ENCODE measurements around the gene KCNF1. TPM values are rescaled to one million over a fixed set of nuclear protein-coding genes. Genes with fewer than 3 reads are reported as not detected.

Gene KCNF1
- total and polyA plus RNA-seq, 2 experiments from 2014 or later: 0.67 to 0.87 TPM

DNA sequence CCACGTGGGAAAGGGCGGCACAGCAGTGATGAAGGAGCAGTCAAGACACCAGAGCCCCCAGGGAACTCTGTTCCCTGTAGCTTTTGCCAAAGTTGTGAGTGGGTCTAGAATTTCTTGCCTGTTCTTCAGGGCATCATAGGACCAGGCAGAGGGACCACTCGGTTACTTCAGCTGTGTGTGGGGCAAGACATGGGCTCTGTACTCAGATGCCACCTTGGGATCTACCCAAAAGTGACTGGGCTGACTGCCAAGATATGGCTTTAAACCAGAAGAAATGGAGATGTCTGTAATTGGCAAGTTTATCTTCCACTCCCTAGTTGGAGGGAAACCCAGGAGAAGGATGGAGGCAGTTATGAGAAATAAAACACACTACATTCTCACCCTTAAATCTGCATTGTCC is 29.6 kb downstream of the KCNF1 start:
- no peaks in the 10 kb centered on the region for H3K36me3 ChIP-seq (replicated peaks; ENCODE audit: insufficient read depth, low read depth)
- no peaks in the 10 kb centered on the region for H3K79me2 ChIP-seq
- no peak overlapping the region for H3K4me2 ChIP-seq
- no peak for DNase-seq (ENCODE audit: low spot score)
- TF ChIP-seq, protein P1, sequence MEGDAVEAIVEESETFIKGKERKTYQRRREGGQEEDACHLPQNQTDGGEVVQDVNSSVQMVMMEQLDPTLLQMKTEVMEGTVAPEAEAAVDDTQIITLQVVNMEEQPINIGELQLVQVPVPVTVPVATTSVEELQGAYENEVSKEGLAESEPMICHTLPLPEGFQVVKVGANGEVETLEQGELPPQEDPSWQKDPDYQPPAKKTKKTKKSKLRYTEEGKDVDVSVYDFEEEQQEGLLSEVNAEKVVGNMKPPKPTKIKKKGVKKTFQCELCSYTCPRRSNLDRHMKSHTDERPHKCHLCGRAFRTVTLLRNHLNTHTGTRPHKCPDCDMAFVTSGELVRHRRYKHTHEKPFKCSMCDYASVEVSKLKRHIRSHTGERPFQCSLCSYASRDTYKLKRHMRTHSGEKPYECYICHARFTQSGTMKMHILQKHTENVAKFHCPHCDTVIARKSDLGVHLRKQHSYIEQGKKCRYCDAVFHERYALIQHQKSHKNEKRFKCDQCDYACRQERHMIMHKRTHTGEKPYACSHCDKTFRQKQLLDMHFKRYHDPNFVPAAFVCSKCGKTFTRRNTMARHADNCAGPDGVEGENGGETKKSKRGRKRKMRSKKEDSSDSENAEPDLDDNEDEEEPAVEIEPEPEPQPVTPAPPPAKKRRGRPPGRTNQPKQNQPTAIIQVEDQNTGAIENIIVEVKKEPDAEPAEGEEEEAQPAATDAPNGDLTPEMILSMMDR (IDR thresholded peaks at IDR 0.05; ENCODE audit: poor library complexity): no peak
- TF ChIP-seq EZH2 (IDR thresholded peaks at IDR 0.05; ENCODE audit: borderline replicate concordance) (no peak), EZH2phosphoT487 (IDR thresholded peaks at IDR 0.05; ENCODE audit: low read depth, severe bottlenecking, unreplicated experiment) (no peak)
- H3K4me3 ChIP-seq: no peak overlapping the region
- no peaks in the 10 kb centered on the region for H4K20me1 ChIP-seq (ENCODE audit: insufficient read depth, poor library complexity, severe bottlenecking)
- H3K27me3 ChIP-seq: no peaks in the 10 kb centered on the region
- no peak overlapping the region for H3K27ac ChIP-seq
- WGBS (ENCODE audit: low lambda C conversion rate, missing lambda C conversion rate): 75% methylated on average over 3 of the region's 3 CpGs
- no peaks in the 10 kb centered on the region for H3K9me2 ChIP-seq (replicated peaks; ENCODE audit: insufficient read depth)
- peaks cover 12% of the 10 kb centered on the region for H3K4me1 ChIP-seq (ENCODE audit: insufficient read depth)
- H2AFZ ChIP-seq: no peak overlapping the region
- no peaks in the 10 kb centered on the region for H3K9me3 ChIP-seq (ENCODE audit: low read depth)

DNA sequence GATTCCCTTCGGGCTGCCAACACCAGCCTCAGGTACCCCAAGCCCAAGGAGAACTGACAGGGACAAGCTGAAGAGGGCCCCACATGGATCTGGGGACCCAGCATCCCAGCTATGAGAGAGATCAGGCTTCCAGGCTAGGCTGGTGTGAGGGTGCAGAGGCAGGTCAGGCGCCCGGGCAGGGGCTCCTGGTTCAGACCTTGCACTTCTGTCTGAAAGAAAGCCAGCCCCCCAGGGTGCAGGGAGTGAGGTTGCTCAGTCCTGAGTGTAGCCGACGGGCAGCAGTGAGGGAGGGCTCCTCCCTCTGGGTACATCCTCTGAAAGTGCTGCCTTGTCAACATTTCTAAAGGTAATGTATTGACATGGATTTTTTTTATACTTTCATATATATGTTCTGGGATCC is 33.1 kb downstream of the KCNF1 start:
- H3K36me3 ChIP-seq (replicated peaks; ENCODE audit: insufficient read depth, low read depth): no peaks in the 10 kb centered on the region
- DNase-seq (ENCODE audit: low spot score): no peak
- no peak overlapping the region for H3K27ac ChIP-seq
- no peaks in the 10 kb centered on the region for H3K9me3 ChIP-seq (ENCODE audit: low read depth)
- H3K79me2 ChIP-seq: no peaks in the 10 kb centered on the region
- no peak overlapping the region for H3K4me3 ChIP-seq
- no peak for TF ChIP-seq EZH2phosphoT487 (IDR thresholded peaks at IDR 0.05; ENCODE audit: low read depth, severe bottlenecking, unreplicated experiment)
- no peak for TF ChIP-seq EZH2 (IDR thresholded peaks at IDR 0.05; ENCODE audit: borderline replicate concordance)
- TF ChIP-seq, protein P1 (IDR thresholded peaks at IDR 0.05; ENCODE audit: poor library complexity): no peak
- 86% methylated on average over 5 of the region's 5 CpGs for WGBS (ENCODE audit: low lambda C conversion rate, missing lambda C conversion rate)
- no peak overlapping the region for H2AFZ ChIP-seq
- no peaks in the 10 kb centered on the region for H3K27me3 ChIP-seq
- no peaks in the 10 kb centered on the region for H3K4me1 ChIP-seq (ENCODE audit: insufficient read depth)
- no peaks in the 10 kb centered on the region for H3K9me2 ChIP-seq (replicated peaks; ENCODE audit: insufficient read depth)
- H3K4me2 ChIP-seq: no peak overlapping the region
- no peaks in the 10 kb centered on the region for H4K20me1 ChIP-seq (ENCODE audit: insufficient read depth, poor library complexity, severe bottlenecking)

DNA sequence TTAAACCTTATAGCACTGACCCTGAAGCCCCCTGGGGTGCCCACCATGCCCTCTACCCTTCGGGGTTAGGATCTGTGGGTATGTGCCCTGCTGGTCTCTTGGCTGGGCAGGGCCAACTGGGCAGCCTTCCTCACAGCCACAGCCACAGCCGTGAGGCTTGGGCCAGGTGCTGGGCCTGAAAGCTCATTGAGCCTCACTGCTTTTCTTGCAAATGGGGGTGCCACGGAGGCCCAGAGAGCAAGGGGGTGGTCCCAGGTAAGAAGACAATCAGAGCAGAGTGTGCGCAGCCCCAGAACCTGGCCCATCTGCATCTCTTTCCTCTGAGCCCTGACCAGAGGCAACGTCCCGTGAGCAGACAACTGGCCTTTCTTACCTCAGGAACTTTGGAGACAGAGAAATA is 34.7 kb downstream of the KCNF1 start:
- no peak for DNase-seq (ENCODE audit: low spot score)
- TF ChIP-seq, protein P1 (IDR thresholded peaks at IDR 0.05; ENCODE audit: poor library complexity): no peak
- no peak for TF ChIP-seq EZH2phosphoT487 (IDR thresholded peaks at IDR 0.05; ENCODE audit: low read depth, severe bottlenecking, unreplicated experiment)
- no peak for TF ChIP-seq EZH2 (IDR thresholded peaks at IDR 0.05; ENCODE audit: borderline replicate concordance)
- H3K4me2 ChIP-seq: no peak overlapping the region
- no peak overlapping the region for H3K27ac ChIP-seq
- no peak overlapping the region for H3K4me3 ChIP-seq
- H3K79me2 ChIP-seq: no peaks in the 10 kb centered on the region
- no peaks in the 10 kb centered on the region for H3K9me2 ChIP-seq (replicated peaks; ENCODE audit: insufficient read depth)
- H3K9me3 ChIP-seq (ENCODE audit: low read depth): no peaks in the 10 kb centered on the region
- H4K20me1 ChIP-seq (ENCODE audit: insufficient read depth, poor library complexity, severe bottlenecking): no peaks in the 10 kb centered on the region
- WGBS (ENCODE audit: low lambda C conversion rate, missing lambda C conversion rate): 88% methylated on average over 6 of the region's 6 CpGs
- H3K36me3 ChIP-seq (replicated peaks; ENCODE audit: insufficient read depth, low read depth): no peaks in the 10 kb centered on the region
- no peaks in the 10 kb centered on the region for H3K4me1 ChIP-seq (ENCODE audit: insufficient read depth)
- H2AFZ ChIP-seq: no peak overlapping the region
- no peaks in the 10 kb centered on the region for H3K27me3 ChIP-seq

DNA sequence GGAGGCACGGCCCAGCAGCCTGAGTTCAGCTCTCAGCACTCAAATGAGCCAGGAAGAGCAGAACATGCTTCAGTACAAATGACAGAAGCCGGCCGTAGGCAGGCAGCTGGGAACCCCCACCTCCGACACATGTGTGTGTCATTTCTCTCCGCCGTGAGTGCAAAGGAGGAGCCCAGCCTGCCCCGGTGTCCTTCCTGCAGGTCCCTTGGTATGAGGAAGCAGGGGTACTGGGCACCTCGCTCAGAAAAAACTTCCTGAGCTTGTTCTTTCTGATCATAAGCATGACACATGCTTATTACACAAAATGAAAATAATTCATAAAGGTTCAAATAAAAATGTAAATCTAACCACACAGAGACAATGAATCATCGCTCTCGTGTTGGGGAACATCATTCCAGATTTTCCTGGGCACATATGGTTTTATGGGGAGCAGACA is 35.3 kb downstream of the KCNF1 start:
- Histone ChIP-seq H4K20me1 (ENCODE audit: insufficient read depth, poor library complexity, severe bottlenecking) (no peaks in the 10 kb centered on the region), H2AFZ (no peak overlapping the region), H3K9me2 (replicated peaks; ENCODE audit: insufficient read depth) (no peaks in the 10 kb centered on the region), H3K4me2 (no peak overlapping the region), H3K27ac (no peak overlapping the region), H3K79me2 (no peaks in the 10 kb centered on the region), H3K36me3 (replicated peaks; ENCODE audit: insufficient read depth, low read depth) (no peaks in the 10 kb centered on the region), H3K4me1 (ENCODE audit: insufficient read depth) (no peaks in the 10 kb centered on the region), H3K4me3 (no peak overlapping the region), H3K27me3 (no peaks in the 10 kb centered on the region), H3K9me3 (ENCODE audit: low read depth) (no peaks in the 10 kb centered on the region)
- WGBS (ENCODE audit: low lambda C conversion rate, missing lambda C conversion rate): 71% methylated on average over 10 of the region's 10 CpGs
- TF ChIP-seq EZH2 (IDR thresholded peaks at IDR 0.05; ENCODE audit: borderline replicate concordance): no peak
- DNase-seq (ENCODE audit: low spot score): no peak
